Sigmoid colon (tissue), 7 donors: Measurements from ENCODE around the gene FOXRED2. TPM values are rescaled to one million over a fixed set of nuclear protein-coding genes. Genes with fewer than 3 reads are reported as not detected.

Experiments used
- DNase-seq: peaks from one replicate; pipeline ENCODE4 v3.0.0-alpha.2; 2019
- H3K27ac ChIP-seq, 4 donors: fragments of 200-600 bp; sonication (generic); one replicate each; pipeline ENCODE4 v1.5.1; 2016 to 2019; ENCODE audit warnings: mild to moderate bottlenecking in 1 of 4
- H3K27me3 ChIP-seq, 3 donors: fragments of 200-600 bp; sonication (generic); one replicate each; pipeline ENCODE4 v1.5.1; 2019; ENCODE audit warnings: mild to moderate bottlenecking in 1 of 3
- H3K36me3 ChIP-seq, 4 donors: fragments of 200-600 bp; sonication (generic); one replicate each; pipeline ENCODE4 v1.5.1; 2016 to 2019
- H3K4me1 ChIP-seq, 4 donors: fragments of 200-600 bp; sonication (generic); one replicate each; pipeline ENCODE4 v1.5.1; 2017 to 2019
- H3K4me3 ChIP-seq, 4 donors: fragments of 200-600 bp; sonication (generic); one replicate each; pipeline ENCODE4 v1.5.1; 2017 to 2019; ENCODE audit warnings: mild to moderate bottlenecking in 2 of 4, moderate library complexity in 1 of 4
- H3K9me3 ChIP-seq, 4 donors: fragments of 200-600 bp in 3 of 4; sonication (generic) in 3 of 4; one replicate each; pipeline versions ENCODE4 v1.5.1 to v1.6.1; 2013 to 2019
- EP300 ChIP-seq, 4 donors: sonication (generic); formaldehyde crosslinking; IDR thresholded peaks; one replicate each; pipeline ENCODE4 v1.6.1; 2017; ENCODE audit warnings: antibody characterized with exemption in 4 of 4
- POLR2A ChIP-seq, 2 donors: fragments of 450-650 bp; IDR thresholded peaks; one replicate each; pipeline ENCODE4 v1.6.1; 2016; ENCODE audit warnings: antibody characterized with exemption in 2 of 2, mild to moderate bottlenecking in 2 of 2, moderate library complexity in 2 of 2
- POLR2AphosphoS5 ChIP-seq, 4 donors: sonication (generic); formaldehyde crosslinking; IDR thresholded peaks; one replicate each; pipeline ENCODE4 v1.6.1; 2017; ENCODE audit warnings: antibody characterized with exemption in 4 of 4
- WGBS, 2 donors: extraction: QIAGEN DNeasy Blood & Tissue Kit; methylation state at CpG; one replicate each; pipeline ENCODE4 v1.1.7; 2013; 5-methylcytosine and 5-hydroxymethylcytosine counted together
- intact Hi-C: fragments of 100-400 bp; cut with DNase I; formaldehyde crosslinking; loops from one replicate; pipeline ENCODE4 v1.15.1; 2023
- polyA plus RNA-seq, 3 donors: library from polyadenylated mRNA; stranded (reverse); fragments of 200-250 nt; gene quantifications; one replicate each; pipeline ENCODE4 v1.2.3, GENCODE V29; 2013
- total RNA-seq, 4 donors: library from RNA; depleted of rRNA; stranded (reverse); fragments of >200 nt; gene quantifications; one replicate each; pipeline ENCODE4 v1.1.0, GENCODE V29; 2016
- TF ChIP-seq, protein P1 (sequence below), 4 experiments: fragments of 450-650 bp in 3 of 4; fragments of 200-600 bp in 1 of 4; IDR thresholded peaks; one replicate each; pipeline ENCODE4 v1.5.1; 2016 to 2019; ENCODE audit warnings: antibody characterized with exemption in 4 of 4, mild to moderate bottlenecking in 3 of 4, moderate library complexity in 2 of 4
- donor health status: healthy with polysubstance abuse.
- donor health status: Bipolar disorder and iron deficiency.
- donor health status: healthy.

The FOXRED2 gene
- total and polyA plus RNA-seq, 7 donors, result under 0.01 to 5.4 (median 4.6) TPM

DNA sequence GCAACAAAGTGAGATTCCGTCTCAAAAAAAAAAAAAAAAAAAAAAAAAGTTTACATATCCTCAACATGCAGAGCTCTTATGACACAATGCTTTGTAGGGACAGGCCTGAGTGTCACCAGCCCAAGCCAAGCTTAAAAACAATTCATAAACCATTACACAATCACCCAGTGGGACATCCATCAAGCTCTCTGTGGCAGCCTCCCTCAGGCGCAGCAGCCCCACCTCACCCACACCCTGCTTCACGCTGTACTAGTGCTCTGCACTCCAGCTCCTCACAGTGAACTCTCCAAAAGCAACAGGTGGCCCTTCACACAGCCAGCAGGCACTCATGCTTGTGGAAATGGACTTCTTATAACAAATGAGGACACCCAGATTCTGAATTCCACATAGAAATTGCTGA is 3.5 kb upstream of the FOXRED2 start:
- Histone ChIP-seq H3K4me1 (peaks cover 0 to 29% (median 18%) of the 10 kb centered on the region in 4 donors), H3K9me3 (no peaks in the 10 kb centered on the region), H3K36me3 (peaks cover 13 to 51% (median 41%) of the 10 kb centered on the region in 4 donors), H3K4me3 (no peak overlapping the region), H3K27me3 (no peaks in the 10 kb centered on the region), H3K27ac (peak overlapping the region; percentile 33 to 60 (median 46))
- 72 to 90% methylated on average over 3 of the region's 3 CpGs for WGBS, 2 donors
- peak; percentile 82 for DNase-seq
- TF ChIP-seq POLR2AphosphoS5 (IDR thresholded peaks at IDR 0.05), result no peak
- TF ChIP-seq POLR2A (IDR thresholded peaks at IDR 0.05), result no peak
- TF ChIP-seq EP300 (IDR thresholded peaks at IDR 0.05), result no peak
- TF ChIP-seq, protein P1, sequence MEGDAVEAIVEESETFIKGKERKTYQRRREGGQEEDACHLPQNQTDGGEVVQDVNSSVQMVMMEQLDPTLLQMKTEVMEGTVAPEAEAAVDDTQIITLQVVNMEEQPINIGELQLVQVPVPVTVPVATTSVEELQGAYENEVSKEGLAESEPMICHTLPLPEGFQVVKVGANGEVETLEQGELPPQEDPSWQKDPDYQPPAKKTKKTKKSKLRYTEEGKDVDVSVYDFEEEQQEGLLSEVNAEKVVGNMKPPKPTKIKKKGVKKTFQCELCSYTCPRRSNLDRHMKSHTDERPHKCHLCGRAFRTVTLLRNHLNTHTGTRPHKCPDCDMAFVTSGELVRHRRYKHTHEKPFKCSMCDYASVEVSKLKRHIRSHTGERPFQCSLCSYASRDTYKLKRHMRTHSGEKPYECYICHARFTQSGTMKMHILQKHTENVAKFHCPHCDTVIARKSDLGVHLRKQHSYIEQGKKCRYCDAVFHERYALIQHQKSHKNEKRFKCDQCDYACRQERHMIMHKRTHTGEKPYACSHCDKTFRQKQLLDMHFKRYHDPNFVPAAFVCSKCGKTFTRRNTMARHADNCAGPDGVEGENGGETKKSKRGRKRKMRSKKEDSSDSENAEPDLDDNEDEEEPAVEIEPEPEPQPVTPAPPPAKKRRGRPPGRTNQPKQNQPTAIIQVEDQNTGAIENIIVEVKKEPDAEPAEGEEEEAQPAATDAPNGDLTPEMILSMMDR (IDR thresholded peaks at IDR 0.05), result no peak
- intact Hi-C loops, result no loop called here

DNA sequence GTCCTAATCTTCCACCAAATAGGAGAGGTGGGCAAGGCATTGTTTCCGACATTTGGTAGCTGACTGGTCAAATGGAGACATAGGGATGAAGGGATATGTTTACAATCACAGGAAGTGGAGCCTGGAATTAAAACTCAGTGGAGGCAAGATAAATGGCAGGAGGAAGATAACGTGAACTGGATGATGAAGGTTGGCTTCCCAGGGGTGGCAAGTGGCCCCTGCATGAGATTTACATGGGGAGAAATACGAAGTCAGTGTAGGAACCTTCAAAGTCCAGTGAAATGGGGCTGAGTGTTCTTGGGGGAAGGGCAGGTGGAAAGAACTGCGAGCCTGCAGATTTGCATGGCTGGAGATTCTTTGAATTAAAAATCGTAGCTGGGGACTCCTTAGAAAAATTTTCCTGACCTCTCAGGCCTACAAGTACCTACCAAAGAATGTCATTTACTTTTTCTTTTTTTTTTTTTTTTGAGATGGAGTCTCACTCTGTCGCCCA is 724 bp upstream of the FOXRED2 start:
- peak overlapping the region in 3 of 4 donors; percentile 55 to 61 (median 55) for H3K4me3 ChIP-seq
- 90 to 94% methylated on average over 6 of the region's 6 CpGs for WGBS, 2 donors
- peaks cover 0 to 23% (median 15%) of the 10 kb centered on the region in 4 donors for H3K36me3 ChIP-seq
- peaks cover 0 to 29% (median 20%) of the 10 kb centered on the region in 4 donors for H3K4me1 ChIP-seq
- H3K27me3 ChIP-seq, result no peaks in the 10 kb centered on the region
- peak overlapping the region; percentile 82 to 86 (median 82) for H3K27ac ChIP-seq
- TF ChIP-seq, protein P1 (IDR thresholded peaks at IDR 0.05), result no peak
- no peak for TF ChIP-seq POLR2A (IDR thresholded peaks at IDR 0.05)
- TF ChIP-seq POLR2AphosphoS5 (IDR thresholded peaks at IDR 0.05), result no peak
- TF ChIP-seq EP300 (IDR thresholded peaks at IDR 0.05), result no peak
- intact Hi-C loops, result no loop called here
- no peak for DNase-seq
- H3K9me3 ChIP-seq, result no peaks in the 10 kb centered on the region

DNA sequence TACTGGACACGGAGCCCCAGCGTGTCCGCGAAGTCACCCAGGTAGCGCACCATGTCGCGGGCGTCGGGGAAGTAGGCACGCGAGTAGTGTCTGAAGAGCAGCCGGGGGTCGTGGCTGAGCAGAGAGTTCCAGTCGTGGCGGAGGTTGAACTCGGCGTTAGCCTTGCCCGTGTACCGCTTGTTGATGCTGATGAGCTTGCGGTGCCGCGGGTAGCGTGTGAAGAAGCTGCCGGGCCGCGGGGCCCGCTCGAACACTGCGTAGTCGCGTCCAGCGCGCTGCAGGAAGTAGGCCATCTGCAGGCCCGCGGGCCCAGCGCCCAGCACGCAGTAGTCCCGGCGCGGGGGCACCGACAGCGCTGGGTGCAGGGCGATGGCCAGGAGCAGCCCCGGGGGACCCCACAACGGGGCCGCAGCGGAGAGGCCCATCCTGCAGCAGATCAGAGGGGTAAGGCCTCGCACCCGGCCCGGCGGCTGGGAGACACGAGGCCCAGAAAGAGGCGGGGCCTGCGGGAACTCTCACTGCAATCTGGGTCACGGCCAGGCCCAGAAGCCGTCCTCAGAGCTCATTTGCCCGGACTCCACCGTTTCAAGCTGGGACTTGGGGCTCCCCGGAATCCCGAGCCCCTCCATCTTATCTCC is 723 bp downstream of the FOXRED2 start:
- no peaks in the 10 kb centered on the region for H3K27me3 ChIP-seq
- H3K9me3 ChIP-seq, result no peaks in the 10 kb centered on the region
- H3K27ac ChIP-seq, result peak overlapping the region; percentile 82 to 86 (median 82)
- intact Hi-C loops, result no loop called here
- TF ChIP-seq POLR2AphosphoS5 (IDR thresholded peaks at IDR 0.05) (no peak), EP300 (IDR thresholded peaks at IDR 0.05) (no peak), POLR2A (IDR thresholded peaks at IDR 0.05) (no peak)
- TF ChIP-seq, protein P1 (IDR thresholded peaks at IDR 0.05), result no peak
- H3K4me1 ChIP-seq, result peaks cover 0 to 25% (median 18%) of the 10 kb centered on the region in 4 donors
- peak overlapping the region; percentile 36 to 61 (median 55) for H3K4me3 ChIP-seq
- 94 to 96% methylated on average over 60 of the region's 60 CpGs for WGBS, 2 donors
- H3K36me3 ChIP-seq, result peaks cover 0 to 8% (median 5%) of the 10 kb centered on the region in 4 donors
- DNase-seq, result no peak

DNA sequence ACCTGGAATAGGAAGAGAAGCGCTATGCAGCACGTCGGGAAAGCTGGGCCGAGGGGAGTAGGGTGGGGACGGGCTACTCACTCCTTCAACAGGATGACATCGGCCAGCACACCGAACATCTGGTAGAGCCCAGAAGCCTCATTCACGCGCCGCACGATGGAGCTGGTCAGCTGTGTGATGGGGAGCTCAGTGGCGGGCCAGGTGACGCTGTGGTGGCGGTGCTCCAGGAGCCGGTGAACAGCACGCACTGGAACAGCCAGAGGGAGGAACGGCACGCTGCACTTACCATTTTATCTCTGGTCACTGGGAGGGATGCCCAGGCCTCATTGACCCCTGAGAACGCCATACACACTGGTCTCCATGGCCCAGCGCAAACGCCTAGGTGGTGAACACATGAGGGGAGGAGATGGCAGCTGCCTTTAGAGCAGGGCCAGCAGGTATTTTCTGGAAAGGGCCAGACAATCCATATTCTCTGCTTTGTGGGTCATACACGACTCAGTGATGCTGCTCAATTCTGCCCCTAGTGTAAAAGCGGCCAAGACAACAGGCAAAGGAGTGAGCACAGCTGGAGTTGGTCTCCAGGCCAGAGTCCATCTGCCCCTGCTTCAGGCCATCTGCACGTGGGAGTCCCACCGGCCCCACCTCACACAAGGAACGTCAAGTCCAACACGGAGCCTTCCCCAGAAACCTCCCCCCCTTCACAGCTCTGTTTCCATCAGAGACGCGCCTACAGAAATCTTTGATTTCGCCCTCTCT is 8.8 kb downstream of the FOXRED2 start:
- WGBS, 2 donors, result 92 to 94% methylated on average over 30 of the region's 30 CpGs
- Histone ChIP-seq H3K4me3 (no peak overlapping the region), H3K27ac (no peak overlapping the region), H3K36me3 (peaks cover 0 to 29% (median 5%) of the 10 kb centered on the region in 4 donors), H3K27me3 (no peaks in the 10 kb centered on the region), H3K4me1 (no peaks in the 10 kb centered on the region), H3K9me3 (no peaks in the 10 kb centered on the region)
- no peak for DNase-seq
- intact Hi-C loops, result no loop called here
- no peak for TF ChIP-seq EP300 (IDR thresholded peaks at IDR 0.05)
- no peak for TF ChIP-seq POLR2AphosphoS5 (IDR thresholded peaks at IDR 0.05)
- TF ChIP-seq, protein P1 (IDR thresholded peaks at IDR 0.05), result no peak
- TF ChIP-seq POLR2A (IDR thresholded peaks at IDR 0.05), result no peak
